Smooth muscle cell (in vitro differentiated cells): ENCODE data around the gene OPHN1. TPM values are rescaled to one million over a fixed set of nuclear protein-coding genes. Genes with fewer than 3 reads are reported as not detected.

ENCODE experiments used
- DNase-seq: peaks from one replicate; lab custom pipeline; 2025; ENCODE audit not compliant: unreplicated experiment; lab: John Stamatoyannopoulos, UW
- H2AFZ ChIP-seq: fragments of 200-600 bp; sonication (generic); 2 replicates; pipeline ENCODE4 v1.6.0; 2016; ENCODE audit warnings: antibody characterized with exemption, low read depth, mild to moderate bottlenecking
- H3F3A ChIP-seq: fragments of 200-600 bp; sonication (generic); 2 replicates; pipeline ENCODE4 v1.6.0; 2017; ENCODE audit warnings: antibody characterized with exemption, low read depth
- H3K27ac ChIP-seq: fragments of 200-600 bp; sonication (generic); 2 replicates; pipeline ENCODE4 v1.5.1; 2016; ENCODE audit warnings: low read depth, mild to moderate bottlenecking
- H3K27me3 ChIP-seq: fragments of 200-600 bp; sonication (generic); 2 replicates; pipeline ENCODE4 v1.6.1; 2016; ENCODE audit warnings: low read depth, mild to moderate bottlenecking
- H3K36me3 ChIP-seq: fragments of 200-600 bp; sonication (generic); 2 replicates; pipeline ENCODE4 v1.5.1; 2016; ENCODE audit warnings: low read depth
- H3K4me1 ChIP-seq: fragments of 200-600 bp; sonication (generic); 2 replicates; pipeline ENCODE4 v1.5.1; 2016; ENCODE audit warnings: low read depth
- H3K4me2 ChIP-seq: fragments of 200-600 bp; sonication (generic); 2 replicates; pipeline ENCODE4 v1.6.0; 2016; ENCODE audit warnings: mild to moderate bottlenecking
- H3K4me3 ChIP-seq: fragments of 200-600 bp; sonication (generic); 2 replicates; pipeline ENCODE4 v1.5.1; 2016; ENCODE audit warnings: mild to moderate bottlenecking
- H3K79me2 ChIP-seq: fragments of 200-600 bp; sonication (generic); 2 replicates; pipeline ENCODE4 v1.6.0; 2016; ENCODE audit warnings: low read depth, mild to moderate bottlenecking
- H3K9ac ChIP-seq: fragments of 200-600 bp; sonication (generic); 2 replicates; pipeline ENCODE4 v1.6.0; 2016; ENCODE audit warnings: low read depth
- H3K9me3 ChIP-seq: fragments of 200-600 bp; sonication (generic); replicated peaks from 2 replicates; pipeline ENCODE4 v1.5.1; 2016; ENCODE audit warnings: low read depth
- H4K20me1 ChIP-seq: fragments of 200-600 bp; sonication (generic); 2 replicates; pipeline ENCODE4 v1.6.0; 2016; ENCODE audit warnings: low read depth
- CTCF ChIP-seq: fragments of 200-600 bp; sonication (generic); IDR thresholded peaks from 2 replicates; pipeline ENCODE4 v1.5.1; 2017; ENCODE audit warnings: borderline replicate concordance, mild to moderate bottlenecking, antibody characterized with exemption; ENCODE audit not compliant: insufficient read depth, poor library complexity, severe bottlenecking
- WGBS: methylation state at CpG from one replicate; pipeline ENCODE4 v1.1.7; 2016; ENCODE audit warnings: low lambda C conversion rate; 5-methylcytosine and 5-hydroxymethylcytosine counted together
- polyA plus RNA-seq: library from polyadenylated mRNA; unstranded; fragments of >200 nt; fragmentation: Nextera tagmentation; extraction: Ambion mirVana; gene quantifications from 2 replicates; pipeline ENCODE4 v1.2.1, GENCODE V29; 2016
- total RNA-seq: library from RNA; depleted of rRNA; stranded (reverse); fragments of >200 nt; gene quantifications from 2 replicates; pipeline ENCODE4 v1.2.3, GENCODE V29; 2014

Gene OPHN1
- total and polyA plus RNA-seq, 2 experiments from 2014 or later, result 1.1 to 2.3 TPM

- 83% methylated on average over 1 of the region's 1 CpG for WGBS
Observed at GRCh38 chrX:68304602-68305001, 128.7 kb downstream of the OPHN1 start.

GRCh38 chrX:68299898-68300297 is 133.4 kb downstream of the OPHN1 start:
- H3K9ac ChIP-seq, result no peak overlapping the region
- DNase-seq, result no peak

More at GRCh38 chrX:68304602-68305001, 128.7 kb downstream of the OPHN1 start:
- no peak for TF ChIP-seq CTCF
- Histone ChIP-seq H2AFZ (no peak overlapping the region), H3K4me1 (no peaks in the 10 kb centered on the region), H3F3A (no peaks in the 10 kb centered on the region), H4K20me1 (no peaks in the 10 kb centered on the region), H3K9me3 (no peaks in the 10 kb centered on the region), H3K27me3 (no peaks in the 10 kb centered on the region), H3K27ac (no peak overlapping the region), H3K9ac (no peak overlapping the region), H3K79me2 (no peaks in the 10 kb centered on the region), H3K36me3 (no peaks in the 10 kb centered on the region), H3K4me3 (no peak overlapping the region), H3K4me2 (no peak overlapping the region)
- no peak for DNase-seq

GRCh38 chrX:68292471-68292870 is 140.8 kb downstream of the OPHN1 start:
- no peak overlapping the region for H3K4me3 ChIP-seq
- no peak for TF ChIP-seq CTCF
- H3K27me3 ChIP-seq, result no peaks in the 10 kb centered on the region
- H2AFZ ChIP-seq, result no peak overlapping the region
- no peak for DNase-seq
- no peaks in the 10 kb centered on the region for H3F3A ChIP-seq
- H3K9me3 ChIP-seq, result no peaks in the 10 kb centered on the region
- no peak overlapping the region for H3K9ac ChIP-seq
- no peaks in the 10 kb centered on the region for H4K20me1 ChIP-seq
- no peaks in the 10 kb centered on the region for H3K36me3 ChIP-seq
- H3K4me2 ChIP-seq, result no peak overlapping the region
- no peaks in the 10 kb centered on the region for H3K79me2 ChIP-seq
- 39% methylated on average over 3 of the region's 3 CpGs for WGBS
- H3K27ac ChIP-seq, result no peak overlapping the region
- no peaks in the 10 kb centered on the region for H3K4me1 ChIP-seq

More at GRCh38 chrX:68299898-68300297, 133.4 kb downstream of the OPHN1 start:
- no peak overlapping the region for H3K4me2 ChIP-seq
- no peak overlapping the region for H2AFZ ChIP-seq
- TF ChIP-seq CTCF, result no peak
- H3K36me3 ChIP-seq, result no peaks in the 10 kb centered on the region
- H3K27ac ChIP-seq, result no peak overlapping the region
- no peaks in the 10 kb centered on the region for H4K20me1 ChIP-seq
- H3K4me1 ChIP-seq, result no peaks in the 10 kb centered on the region
- no peaks in the 10 kb centered on the region for H3K27me3 ChIP-seq
- WGBS, result 73% methylated on average over 2 of the region's 2 CpGs
- no peaks in the 10 kb centered on the region for H3K9me3 ChIP-seq
- no peaks in the 10 kb centered on the region for H3F3A ChIP-seq
- no peak overlapping the region for H3K4me3 ChIP-seq
- no peaks in the 10 kb centered on the region for H3K79me2 ChIP-seq

- Histone ChIP-seq H3K4me2 (no peak overlapping the region), H3F3A (no peaks in the 10 kb centered on the region), H3K4me1 (no peaks in the 10 kb centered on the region), H3K9me3 (no peaks in the 10 kb centered on the region), H3K9ac (no peak overlapping the region), H2AFZ (no peak overlapping the region), H3K27me3 (no peaks in the 10 kb centered on the region), H3K36me3 (no peaks in the 10 kb centered on the region), H3K27ac (no peak overlapping the region), H3K79me2 (no peaks in the 10 kb centered on the region), H4K20me1 (no peaks in the 10 kb centered on the region), H3K4me3 (no peak overlapping the region)
- no peak for TF ChIP-seq CTCF
- DNase-seq, result no peak
Observed at GRCh38 chrX:68288127-68288526, 145.2 kb downstream of the OPHN1 start.
